ENCODE measurements around the gene ZNRF2.

DNA sequence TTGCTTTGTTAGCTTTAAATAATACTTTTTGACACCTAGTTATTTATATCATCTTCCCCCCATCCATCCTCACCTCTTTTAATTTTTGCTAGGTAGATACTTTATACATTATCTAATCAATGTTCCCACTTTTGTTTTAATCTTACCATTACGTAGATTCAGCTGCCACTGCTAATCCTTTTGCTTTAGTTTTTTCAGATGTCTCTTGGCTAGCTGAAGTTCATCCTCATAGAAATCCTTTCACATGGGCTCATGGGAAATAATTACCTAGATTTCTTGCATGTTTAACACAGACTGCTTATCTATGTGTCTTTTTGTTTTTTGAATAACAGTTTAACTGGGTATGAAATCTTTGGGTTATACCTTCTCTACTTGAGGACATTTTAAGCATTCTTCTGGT is 60.1 kb downstream of the ZNRF2 start:
- TF ChIP-seq, protein P1, sequence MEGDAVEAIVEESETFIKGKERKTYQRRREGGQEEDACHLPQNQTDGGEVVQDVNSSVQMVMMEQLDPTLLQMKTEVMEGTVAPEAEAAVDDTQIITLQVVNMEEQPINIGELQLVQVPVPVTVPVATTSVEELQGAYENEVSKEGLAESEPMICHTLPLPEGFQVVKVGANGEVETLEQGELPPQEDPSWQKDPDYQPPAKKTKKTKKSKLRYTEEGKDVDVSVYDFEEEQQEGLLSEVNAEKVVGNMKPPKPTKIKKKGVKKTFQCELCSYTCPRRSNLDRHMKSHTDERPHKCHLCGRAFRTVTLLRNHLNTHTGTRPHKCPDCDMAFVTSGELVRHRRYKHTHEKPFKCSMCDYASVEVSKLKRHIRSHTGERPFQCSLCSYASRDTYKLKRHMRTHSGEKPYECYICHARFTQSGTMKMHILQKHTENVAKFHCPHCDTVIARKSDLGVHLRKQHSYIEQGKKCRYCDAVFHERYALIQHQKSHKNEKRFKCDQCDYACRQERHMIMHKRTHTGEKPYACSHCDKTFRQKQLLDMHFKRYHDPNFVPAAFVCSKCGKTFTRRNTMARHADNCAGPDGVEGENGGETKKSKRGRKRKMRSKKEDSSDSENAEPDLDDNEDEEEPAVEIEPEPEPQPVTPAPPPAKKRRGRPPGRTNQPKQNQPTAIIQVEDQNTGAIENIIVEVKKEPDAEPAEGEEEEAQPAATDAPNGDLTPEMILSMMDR (IDR thresholded peaks at IDR 0.05; ENCODE audit: insufficient read depth, low read length, poor library complexity, severe bottlenecking): no peak
- TF ChIP-seq EZH2phosphoT487 (conservative IDR thresholded peaks at IDR 0.05; ENCODE audit: low read length): no peak

Data from SU-DHL-6 (cell line).